ENCODE data around the gene ATP5ME.
"Not testable (repeated sequence)": the region's sequence is repeated elsewhere in the genome, so short reads cannot be mapped to it uniquely, and the experiment has no call there.

Gene ATP5ME

GRCh38 chr4:704971-705277 is 30.8 kb upstream of the ATP5ME start:
- no peak for DNase-seq (ENCODE audit: low spot score)

- DNase-seq (ENCODE audit: low spot score), result no peak
Observed at GRCh38 chr4:704198-704891, 30.3 kb upstream of the ATP5ME start.

GRCh38 chr4:703336-704197 is 29.5 kb upstream of the ATP5ME start:
- no peak for DNase-seq (ENCODE audit: low spot score)

GRCh38 chr4:702618-703048 is 28.6 kb upstream of the ATP5ME start:
- DNase-seq (ENCODE audit: low spot score), result no peak

GRCh38 chr4:700587-701264 is 26.6 kb upstream of the ATP5ME start:
- no peak for DNase-seq (ENCODE audit: low spot score)

- DNase-seq (ENCODE audit: low spot score), result no peak
Observed at GRCh38 chr4:699816-700580, 25.9 kb upstream of the ATP5ME start.

- DNase-seq (ENCODE audit: low spot score), result not testable (repeated sequence)
Observed at GRCh38 chr4:694341-694940, 20.4 kb upstream of the ATP5ME start.

GRCh38 chr4:692771-693554 is 18.9 kb upstream of the ATP5ME start:
- DNase-seq (ENCODE audit: low spot score), result no peak

- no peak for DNase-seq (ENCODE audit: low spot score)
Observed at GRCh38 chr4:689723-690122, 15.6 kb upstream of the ATP5ME start.

- DNase-seq (ENCODE audit: low spot score), result peak; percentile 69
Observed at GRCh38 chr4:688854-689681, 15.0 kb upstream of the ATP5ME start, which contains the start of gene SLC49A3. Gene SLC49A3 (minus strand): TSS chr4:689151. CDS start chr4:689127, 24 bp downstream.

- DNase-seq (ENCODE audit: low spot score), result no peak
Observed at GRCh38 chr4:687971-688853, 14.1 kb upstream of the ATP5ME start.

GRCh38 chr4:687048-687970 is 13.2 kb upstream of the ATP5ME start:
- DNase-seq (ENCODE audit: low spot score), result no peak

- DNase-seq (ENCODE audit: low spot score), result no peak
Observed at GRCh38 chr4:686413-687040, 12.5 kb upstream of the ATP5ME start.

GRCh38 chr4:685679-686412 is 11.8 kb upstream of the ATP5ME start:
- no peak for DNase-seq (ENCODE audit: low spot score)

GRCh38 chr4:684623-685327 is 10.7 kb upstream of the ATP5ME start:
- no peak for DNase-seq (ENCODE audit: low spot score)

Measured in ecto neural progenitor cell (in vitro differentiated cells).